ENCODE results near the gene MAN1A2. TPM values are rescaled to one million over a fixed set of nuclear protein-coding genes. Genes with fewer than 3 reads are reported as not detected.

MAN1A2 gene
- total RNA-seq, 1 experiment from 2014 or later, result 38.1 TPM

DNA sequence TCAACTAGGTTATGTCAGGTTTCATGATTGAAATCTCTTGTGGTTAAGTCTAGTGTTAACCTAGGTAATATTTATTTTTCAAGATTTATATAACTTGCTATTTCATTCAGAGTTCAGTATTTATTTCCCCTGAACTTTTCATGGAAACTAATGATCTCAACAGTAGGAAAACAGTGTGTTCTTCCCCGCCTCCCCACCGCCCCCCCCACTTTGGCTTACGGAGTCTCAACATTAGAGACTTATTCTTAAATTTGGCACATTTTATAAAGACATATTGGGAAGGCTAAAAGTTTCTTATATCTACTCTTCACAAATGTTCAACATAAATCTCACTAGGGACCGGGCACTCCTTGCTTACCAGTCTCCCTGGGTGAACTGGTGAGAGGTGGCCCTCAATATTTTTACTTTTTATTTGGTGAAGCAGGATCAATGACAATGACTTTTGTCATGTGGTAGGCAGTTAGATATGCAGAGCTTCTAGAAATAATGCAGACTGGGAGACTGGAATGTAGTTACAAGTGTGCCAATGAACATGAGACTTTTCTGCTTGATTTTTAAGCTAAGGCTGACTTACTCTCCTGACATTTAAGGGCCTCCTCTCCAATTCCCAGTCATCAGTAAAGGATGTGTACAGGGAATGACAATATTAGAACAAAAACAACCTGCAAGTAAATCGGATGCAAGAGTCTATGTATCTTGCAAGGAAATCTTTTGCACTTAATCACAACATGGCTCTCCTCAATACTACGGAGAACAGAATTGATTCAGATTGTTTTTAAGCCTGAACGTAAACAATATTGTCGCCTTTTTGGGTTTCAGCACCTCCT lies 1.7 kb upstream of the MAN1A2 start:
- RAD21 ChIA-PET (ENCODE audit: low non-redundant PET in 1 of 2, low total read pairs in 2 of 2, uncharacterized antibody in 2 of 2, unreplicated experiment in 2 of 2), result no interaction called here
- TF ChIP-seq FOSL1 (IDR thresholded peaks at IDR 0.05; ENCODE audit: low read depth) (no peak), ZBTB33 (IDR thresholded peaks at IDR 0.05; ENCODE audit: extremely low read depth, insufficient replicate concordance, low read length) (no peak), EGR1 (IDR thresholded peaks at IDR 0.05; ENCODE audit: low read depth) (no peak), TCF7L2 (IDR thresholded peaks at IDR 0.05; ENCODE audit: borderline replicate concordance, extremely low read depth, insufficient read depth, insufficient read length) (no peak), ELF1 (IDR thresholded peaks at IDR 0.05; ENCODE audit: borderline replicate concordance, low read depth) (no peak), SP1 (IDR thresholded peaks at IDR 0.05; ENCODE audit: low read depth) (no peak)

More for the DNA sequence above, 1.7 kb upstream of the MAN1A2 start:
- Histone ChIP-seq H3K27ac (ENCODE audit: low read depth, low read length) (peak overlapping the region; percentile 97), H3K9me3 (ENCODE audit: control insufficient read depth in 1 of 2, insufficient read depth in 1 of 2, low read depth in 1 of 2, low read length in 2 of 2) (no peaks in the 10 kb centered on the region), H3K36me3 (ENCODE audit: control insufficient read depth in 1 of 2, insufficient read depth in 2 of 2, low read length in 2 of 2) (no peaks in the 10 kb centered on the region), H2AFZ (ENCODE audit: low read depth, low read length, poor library complexity, severe bottlenecking) (no peak overlapping the region), H3K79me2 (ENCODE audit: insufficient read depth, low read length) (peaks cover 38% of the 10 kb centered on the region), H3K27me3 (ENCODE audit: insufficient read depth, low read length) (no peaks in the 10 kb centered on the region), H3K9me2 (ENCODE audit: insufficient read depth) (no peaks in the 10 kb centered on the region), H3K4me1 (ENCODE audit: control insufficient read depth in 1 of 2, insufficient read depth in 2 of 2, low read length in 2 of 2) (peaks cover 14 to 30% of the 10 kb centered on the region in 2 experiments), H3K4me2 (ENCODE audit: low read length) (peak overlapping the region; percentile 87), H3K9ac (ENCODE audit: low read length) (peak overlapping the region; percentile 86), H4K20me1 (ENCODE audit: insufficient read depth) (no peaks in the 10 kb centered on the region), H3K4me3 (replicated peaks in 1 of 2; ENCODE audit: low read depth in 1 of 2, low read length in 2 of 2) (peak overlapping the region; percentile 65 to 77)
- ATAC-seq, result no peak
- ChIA-PET CTCF (no interaction called here), POLR2A (no interaction called here)
- no TSS peak for BruUV-seq (replicated peaks)
- intact Hi-C loops (cut with micrococcal nuclease), result no loop called here
- DNase-seq (ENCODE audit: low read depth, low spot score), result no peak

Measured in HCT116 (cell line).